Neuronal stem cell (in vitro differentiated cells): Measurements from ENCODE around the gene FGA.
A peak's percentile ranks its signal among the peaks of the same experiment; 100 is the strongest.

Experiments used
- DNase-seq: peaks from one replicate; pipeline ENCODE4 v3.0.0-alpha.2; 2013; ENCODE audit warnings: low spot score
- H2AFZ ChIP-seq: one replicate; pipeline ENCODE4 v1.6.1; 2013; ENCODE audit warnings: mild to moderate bottlenecking, low read length, inconsistent platforms
- H2AK5ac ChIP-seq: 2 replicates; pipeline ENCODE4 v1.6.1; 2013; ENCODE audit warnings: low read depth, mild to moderate bottlenecking, inconsistent platforms, low read length, moderate library complexity, mixed read lengths
- H2BK120ac ChIP-seq: 2 replicates; pipeline ENCODE4 v1.6.1; 2013; ENCODE audit warnings: low read depth, mild to moderate bottlenecking, inconsistent platforms, low read length, moderate library complexity, mixed read lengths
- H2BK12ac ChIP-seq: one replicate; pipeline ENCODE4 v1.6.1; 2013; ENCODE audit warnings: low read length, inconsistent platforms
- H2BK15ac ChIP-seq: 2 replicates; pipeline ENCODE4 v1.6.1; 2013; ENCODE audit warnings: mild to moderate bottlenecking, low read length, inconsistent platforms, mixed read lengths
- H2BK5ac ChIP-seq: one replicate; pipeline ENCODE4 v1.6.1; 2013; ENCODE audit warnings: inconsistent platforms, mild to moderate bottlenecking, low read length, moderate library complexity
- H3K14ac ChIP-seq: one replicate; pipeline ENCODE4 v1.6.1; 2013; ENCODE audit warnings: low read length, inconsistent platforms
- H3K18ac ChIP-seq: 2 replicates; pipeline ENCODE4 v1.6.1; 2013; ENCODE audit warnings: low read length, inconsistent platforms
- H3K23ac ChIP-seq: 2 replicates; pipeline ENCODE4 v1.6.1; 2013; ENCODE audit warnings: low read depth, mild to moderate bottlenecking, mixed read lengths, low read length, inconsistent platforms; ENCODE audit not compliant: poor library complexity
- H3K27ac ChIP-seq: replicated peaks from 3 replicates; pipeline ENCODE4 v1.5.1; 2013; ENCODE audit warnings: low read length, inconsistent platforms
- H3K27me3 ChIP-seq, 3 experiments: 2 replicates each; pipeline ENCODE4 v1.6.1; 2013; ENCODE audit warnings: low read length in 3 of 3, mild to moderate bottlenecking in 2 of 3, inconsistent platforms in 1 of 3, low read depth in 1 of 3, mixed read lengths in 1 of 3, moderate library complexity in 1 of 3; ENCODE audit not compliant: control insufficient read depth in 3 of 3, insufficient read depth in 3 of 3
- H3K36me3 ChIP-seq, 2 donors: replicated peaks in 1 of 2; 2 replicates each; pipeline ENCODE4 v1.6.1; 2013; ENCODE audit warnings: low read length in 2 of 2; ENCODE audit not compliant: control insufficient read depth in 2 of 2, insufficient read depth in 2 of 2
- H3K4ac ChIP-seq: 2 replicates; pipeline ENCODE4 v1.6.1; 2013; ENCODE audit warnings: inconsistent platforms, mild to moderate bottlenecking, low read length, moderate library complexity
- H3K4me1 ChIP-seq, 2 donors: 1 replicate in 1 of 2; 2 replicates in 1 of 2; pipeline ENCODE4 v1.6.1; 2013; ENCODE audit warnings: low read length in 2 of 2, low read depth in 1 of 2; ENCODE audit not compliant: control insufficient read depth in 2 of 2, insufficient read depth in 1 of 2
- H3K4me2 ChIP-seq: one replicate; pipeline ENCODE4 v1.6.1; 2013; ENCODE audit warnings: mild to moderate bottlenecking, low read length, inconsistent platforms; ENCODE audit not compliant: insufficient read depth, poor library complexity, severe bottlenecking
- H3K4me3 ChIP-seq, 2 donors: 2 replicates each; pipeline ENCODE4 v1.5.1; 2013; ENCODE audit warnings: low read length in 2 of 2, mild to moderate bottlenecking in 2 of 2, inconsistent platforms in 1 of 2, moderate library complexity in 1 of 2
- H3K79me1 ChIP-seq: one replicate; pipeline ENCODE4 v1.6.1; 2013; ENCODE audit warnings: low read depth, mild to moderate bottlenecking, inconsistent platforms, low read length, moderate library complexity
- H3K9ac ChIP-seq: one replicate; pipeline ENCODE4 v1.6.1; 2013; ENCODE audit warnings: mild to moderate bottlenecking, low read depth, low read length, inconsistent platforms; ENCODE audit not compliant: poor library complexity
- H3K9me3 ChIP-seq, 2 donors: replicated peaks in 1 of 2; 2 replicates each; pipeline versions ENCODE3 to v1.6.1; 2013; ENCODE audit warnings: low read length in 2 of 2, mild to moderate bottlenecking in 2 of 2, inconsistent platforms in 1 of 2, low read depth in 1 of 2, mixed read lengths in 1 of 2, moderate library complexity in 1 of 2; ENCODE audit not compliant: control insufficient read depth in 2 of 2, insufficient read depth in 1 of 2
- H4K8ac ChIP-seq: one replicate; pipeline ENCODE4 v1.6.1; 2013; ENCODE audit warnings: low read depth, mild to moderate bottlenecking, inconsistent platforms, low read length, moderate library complexity
- H4K91ac ChIP-seq: one replicate; pipeline ENCODE4 v1.6.1; 2013; ENCODE audit warnings: low read length, low read depth, mild to moderate bottlenecking, inconsistent platforms; ENCODE audit not compliant: poor library complexity
- WGBS, 2 donors: extraction: QIAGEN DNeasy Blood & Tissue Kit; methylation state at CpG; one replicate each; pipeline ENCODE4 v1.1.7; 2013; ENCODE audit warnings: missing lambda C conversion rate in 2 of 2, mixed read lengths in 1 of 2; ENCODE audit not compliant: insufficient read length in 2 of 2, insufficient replicate concordance in 1 of 2; ENCODE audit errors: extremely low coverage in 2 of 2; 5-methylcytosine and 5-hydroxymethylcytosine counted together

Gene FGA

GRCh38 chr4:154626793-154627484 is 36.4 kb upstream of the FGA start:
- DNase-seq: peak; percentile 62
- no peaks in the 10 kb centered on the region for H3K9me3 ChIP-seq

GRCh38 chr4:154625971-154626370 is 35.4 kb upstream of the FGA start:
- Histone ChIP-seq H3K4me2 (no peak overlapping the region), H4K8ac (no peak overlapping the region), H3K36me3 (no peaks in the 10 kb centered on the region), H2BK120ac (no peak overlapping the region), H3K27me3 (peaks cover 2 to 56% (median 14%) of the 10 kb centered on the region in 3 experiments), H2BK12ac (no peak overlapping the region), H2BK15ac (no peak overlapping the region), H3K9me3 (no peaks in the 10 kb centered on the region), H3K4me3 (no peak overlapping the region), H3K9ac (no peak overlapping the region), H3K4ac (no peak overlapping the region), H3K18ac (no peak overlapping the region), H2AFZ (no peak overlapping the region), H3K79me1 (no peaks in the 10 kb centered on the region), H2BK5ac (no peak overlapping the region), H3K4me1 (no peaks in the 10 kb centered on the region), H3K23ac (no peak overlapping the region), H4K91ac (no peak overlapping the region), H3K27ac (no peak overlapping the region), H2AK5ac (no peak overlapping the region), H3K14ac (no peak overlapping the region)
- no peak for DNase-seq
- no CpG with 5 or more reads among the region's 3 CpGs for WGBS, 2 donors

More at GRCh38 chr4:154626793-154627484, 36.4 kb upstream of the FGA start:
- Histone ChIP-seq H3K4me2 (peak overlapping the region; percentile 75), H2AFZ (peak overlapping the region; percentile 83), H4K91ac (no peak overlapping the region), H3K23ac (no peak overlapping the region), H2BK15ac (no peak overlapping the region), H3K9ac (no peak overlapping the region), H2BK120ac (no peak overlapping the region), H4K8ac (no peak overlapping the region), H3K4ac (no peak overlapping the region), H3K4me3 (peak overlapping the region in 1 of 2 donors; percentile 51), H3K27ac (no peak overlapping the region), H3K4me1 (no peaks in the 10 kb centered on the region), H3K18ac (peak overlapping the region; percentile 84), H2BK12ac (no peak overlapping the region), H2BK5ac (no peak overlapping the region), H2AK5ac (no peak overlapping the region), H3K27me3 (peaks cover 2 to 55% (median 14%) of the 10 kb centered on the region in 3 experiments), H3K79me1 (no peaks in the 10 kb centered on the region), H3K14ac (no peak overlapping the region), H3K36me3 (no peaks in the 10 kb centered on the region)
- no CpG with 5 or more reads among the region's 48 CpGs for WGBS, 2 donors

GRCh38 chr4:154623995-154624394 is 33.5 kb upstream of the FGA start:
- WGBS, 2 donors: no CpG with 5 or more reads among the region's 7 CpGs

GRCh38 chr4:154623436-154623835 is 32.9 kb upstream of the FGA start:
- Histone ChIP-seq H3K36me3 (no peaks in the 10 kb centered on the region), H3K23ac (no peak overlapping the region), H3K9ac (no peak overlapping the region), H4K91ac (no peak overlapping the region), H3K18ac (no peak overlapping the region), H3K79me1 (no peaks in the 10 kb centered on the region), H3K27me3 (peaks cover 2 to 52% (median 13%) of the 10 kb centered on the region in 3 experiments), H2BK12ac (no peak overlapping the region), H2BK120ac (no peak overlapping the region), H3K9me3 (no peaks in the 10 kb centered on the region), H3K27ac (no peak overlapping the region), H3K14ac (no peak overlapping the region), H2BK15ac (no peak overlapping the region), H2AFZ (no peak overlapping the region), H3K4me3 (no peak overlapping the region), H3K4me2 (no peak overlapping the region), H3K4me1 (no peaks in the 10 kb centered on the region), H4K8ac (no peak overlapping the region), H2BK5ac (no peak overlapping the region), H3K4ac (no peak overlapping the region), H2AK5ac (no peak overlapping the region)
- DNase-seq: no peak
- WGBS, 2 donors: no CpG with 5 or more reads among the region's 3 CpGs

More at GRCh38 chr4:154623995-154624394, 33.5 kb upstream of the FGA start:
- no peaks in the 10 kb centered on the region for H3K4me1 ChIP-seq
- H2BK120ac ChIP-seq: no peak overlapping the region
- H3K4ac ChIP-seq: no peak overlapping the region
- H2BK12ac ChIP-seq: no peak overlapping the region
- H4K8ac ChIP-seq: no peak overlapping the region
- H2BK15ac ChIP-seq: no peak overlapping the region
- no peaks in the 10 kb centered on the region for H3K9me3 ChIP-seq
- H2AK5ac ChIP-seq: no peak overlapping the region
- H2AFZ ChIP-seq: no peak overlapping the region
- H3K27me3 ChIP-seq: peaks cover 2 to 57% (median 14%) of the 10 kb centered on the region in 3 experiments
- H3K4me3 ChIP-seq: no peak overlapping the region
- no peak overlapping the region for H3K14ac ChIP-seq
- H3K4me2 ChIP-seq: no peak overlapping the region
- H3K27ac ChIP-seq: no peak overlapping the region
- H3K9ac ChIP-seq: no peak overlapping the region
- no peak for DNase-seq
- no peak overlapping the region for H3K18ac ChIP-seq
- H3K23ac ChIP-seq: no peak overlapping the region
- H3K36me3 ChIP-seq: no peaks in the 10 kb centered on the region
- no peak overlapping the region for H2BK5ac ChIP-seq
- no peak overlapping the region for H4K91ac ChIP-seq
- H3K79me1 ChIP-seq: no peaks in the 10 kb centered on the region
